GM18505 (cell line): ENCODE results near the gene PTPRG.

Experiments
- ATAC-seq: cut with Tn5 transposase; IDR thresholded peaks from one replicate; pipeline ENCODE4 v1.9.1; 2021; ENCODE audit not compliant: unreplicated experiment
- POLR2A ChIP-seq: IDR thresholded peaks from 4 replicates; pipeline ENCODE4 v1.6.1; 2011; ENCODE audit warnings: borderline replicate concordance; ENCODE audit not compliant: insufficient read depth, insufficient read length; ENCODE audit errors: extremely low read depth

Gene PTPRG

DNA sequence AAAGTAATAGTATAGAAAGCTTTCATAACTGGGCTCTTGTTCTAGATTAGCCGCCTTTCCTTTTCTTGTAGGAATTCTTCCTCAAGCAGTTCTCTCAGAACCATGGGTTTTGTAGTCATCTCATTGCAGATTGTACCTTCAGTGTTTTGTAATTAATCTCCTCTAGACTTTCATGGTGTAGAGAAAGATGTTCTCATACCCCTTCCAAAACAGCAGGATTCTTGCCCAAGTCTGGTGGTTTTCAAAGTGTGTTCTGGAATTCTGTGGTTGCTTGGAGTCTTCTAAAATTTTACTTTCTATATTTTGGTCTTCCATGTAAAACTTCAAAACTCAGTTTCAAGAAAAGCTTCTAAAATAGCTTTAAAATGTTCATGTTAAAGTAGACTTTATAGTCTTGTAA lies 293.8 kb downstream of the PTPRG start:
- no peak for TF ChIP-seq POLR2A
- no peak for ATAC-seq

DNA sequence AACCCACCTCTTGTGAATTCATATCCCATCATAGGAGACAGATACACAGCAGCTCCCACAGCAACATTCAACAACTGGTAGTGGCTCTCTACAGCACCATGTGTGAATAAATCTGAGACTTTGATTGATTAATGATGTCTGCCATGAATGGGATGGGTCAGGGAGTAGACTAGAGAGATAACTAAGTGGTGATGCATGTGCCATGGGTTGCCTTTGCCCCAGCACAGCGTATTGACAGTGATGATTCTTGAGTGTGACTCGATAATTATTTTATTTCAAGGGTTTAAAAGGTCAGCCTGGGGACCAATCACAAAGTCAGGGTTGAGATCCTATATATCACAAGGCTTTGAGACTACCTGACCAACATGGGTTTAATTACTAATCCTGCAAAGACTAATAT lies 295.9 kb downstream of the PTPRG start:
- no peak for ATAC-seq
- TF ChIP-seq POLR2A = no peak

DNA sequence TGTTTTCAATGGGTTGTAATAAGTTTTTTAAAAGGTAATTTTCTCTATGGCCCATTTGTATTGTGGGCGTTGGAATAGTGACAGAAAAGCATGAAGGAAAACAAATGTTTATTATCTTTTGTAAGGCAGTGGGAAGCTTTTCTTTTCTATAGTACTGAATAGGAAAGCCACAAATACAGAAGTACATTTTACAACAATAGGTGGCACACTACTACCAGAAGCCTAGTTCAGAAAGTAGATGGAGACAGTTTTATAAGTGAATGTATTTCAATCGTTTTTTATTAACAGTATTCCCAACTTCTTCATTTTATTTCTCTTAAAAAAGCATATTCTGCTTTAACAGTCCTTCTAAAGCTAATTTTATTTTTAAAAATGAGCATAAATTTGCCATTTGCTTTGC lies 296.7 kb downstream of the PTPRG start:
- ATAC-seq = no peak
- TF ChIP-seq POLR2A = no peak

- TF ChIP-seq POLR2A = no peak
Observed at GRCh38 chr3:61861410-61861809, 300.0 kb downstream of the PTPRG start.

DNA sequence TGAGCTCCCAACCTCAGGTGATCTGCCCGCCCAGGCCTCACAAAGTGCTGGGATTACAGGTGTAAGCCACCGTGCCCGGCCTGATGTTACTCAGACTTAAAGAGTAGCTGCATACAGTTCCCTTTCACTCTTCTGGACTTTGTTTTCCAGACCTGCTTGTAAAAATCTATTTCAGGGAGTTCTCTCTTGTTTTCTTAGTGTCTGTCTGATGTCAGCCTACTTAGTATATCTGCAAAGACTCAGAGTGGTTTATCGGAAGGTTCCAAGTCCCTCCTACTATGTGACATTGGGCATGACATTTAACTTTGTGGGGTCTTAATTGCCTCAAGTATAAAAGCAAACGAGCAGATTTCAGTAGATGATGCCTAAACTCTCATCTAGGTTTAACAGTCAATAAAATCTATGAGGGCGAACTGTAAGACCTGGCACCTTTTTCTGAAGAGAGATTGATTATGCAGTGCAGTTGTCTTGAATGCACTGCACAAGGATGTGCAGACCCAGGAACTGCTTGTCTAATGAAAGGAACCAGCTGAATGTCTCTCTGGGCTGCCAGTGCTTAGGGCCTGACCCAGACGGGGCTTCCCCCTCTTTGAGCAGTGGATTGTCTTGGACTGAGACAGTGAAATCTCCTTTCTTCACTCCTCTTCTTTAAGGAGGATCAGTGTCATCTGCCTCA lies 301.4 kb downstream of the PTPRG start:
- no peak for ATAC-seq
- no peak for TF ChIP-seq POLR2A

More at GRCh38 chr3:61861410-61861809, 300.0 kb downstream of the PTPRG start:
- ATAC-seq = no peak

GRCh38 chr3:61863579-61863978 lies 302.2 kb downstream of the PTPRG start:
- TF ChIP-seq POLR2A = no peak
- ATAC-seq = no peak

- no peak for TF ChIP-seq POLR2A
- no peak for ATAC-seq
Observed at GRCh38 chr3:61864886-61865285, 303.5 kb downstream of the PTPRG start.

- no peak for TF ChIP-seq POLR2A
Observed at GRCh38 chr3:61865466-61866152, 304.2 kb downstream of the PTPRG start.

DNA sequence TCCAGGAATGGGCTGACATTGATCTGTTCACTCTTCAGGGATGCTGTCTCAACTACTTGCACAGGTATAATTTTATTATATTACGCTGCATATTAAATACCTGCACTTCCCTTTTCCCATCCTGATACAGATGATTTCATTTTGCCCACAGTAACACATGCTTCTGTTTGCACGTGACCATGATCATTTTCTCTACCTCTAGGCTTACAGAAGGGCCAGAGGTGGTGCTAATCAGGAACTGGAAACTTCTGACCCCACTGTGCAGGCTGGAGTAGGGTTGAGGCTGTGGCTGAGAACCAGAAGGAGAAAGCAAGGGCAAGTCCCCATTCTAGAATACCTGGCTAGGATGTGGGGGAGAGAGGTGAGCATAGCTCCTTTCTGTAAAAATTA lies 304.8 kb downstream of the PTPRG start:
- ATAC-seq = no peak
- TF ChIP-seq POLR2A = no peak

More at GRCh38 chr3:61865466-61866152, 304.2 kb downstream of the PTPRG start:
- ATAC-seq = no peak

GRCh38 chr3:61866961-61867461 lies 305.6 kb downstream of the PTPRG start:
- no peak for TF ChIP-seq POLR2A
- ATAC-seq = no peak

DNA sequence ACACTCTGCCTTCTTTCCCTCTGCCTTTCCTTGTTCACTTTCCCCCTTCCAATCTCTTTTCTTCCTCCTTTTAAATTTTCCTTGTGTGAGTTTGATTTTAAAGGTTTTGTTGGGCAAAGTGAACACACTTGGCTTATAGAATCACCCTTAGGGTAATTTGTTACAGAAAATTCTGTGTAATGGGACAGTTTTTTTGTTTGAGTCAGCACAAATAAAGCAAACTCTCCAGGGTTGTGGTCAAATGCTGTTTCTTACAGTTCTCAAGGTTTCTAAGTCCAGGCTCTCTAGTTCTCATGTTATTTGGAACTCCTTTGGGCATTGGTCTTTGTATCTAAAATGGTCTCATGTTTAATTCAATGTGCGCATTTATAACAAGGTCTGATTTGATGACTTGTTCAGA lies 307.1 kb downstream of the PTPRG start:
- no peak for TF ChIP-seq POLR2A
- ATAC-seq = no peak

DNA sequence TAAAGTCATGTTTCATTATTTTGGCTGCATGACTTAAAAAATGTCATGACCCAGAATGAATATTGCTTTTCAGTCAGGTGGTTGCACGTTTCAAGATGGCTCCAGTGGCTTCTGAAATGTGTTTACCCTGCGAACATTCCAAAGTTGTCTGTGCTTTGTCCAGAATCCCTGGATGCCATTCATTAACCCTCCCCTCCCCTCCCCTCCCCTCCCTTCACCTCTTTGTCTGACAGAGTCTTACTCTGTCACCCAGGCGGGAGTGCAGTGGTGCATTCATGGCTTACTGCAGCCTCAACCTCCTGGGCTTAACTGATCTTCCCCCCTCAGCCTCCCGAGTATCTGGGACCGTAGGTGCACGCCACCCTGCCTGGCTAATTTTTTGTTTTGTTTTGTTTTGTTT lies 308.0 kb downstream of the PTPRG start:
- no peak for TF ChIP-seq POLR2A
- ATAC-seq = no peak

DNA sequence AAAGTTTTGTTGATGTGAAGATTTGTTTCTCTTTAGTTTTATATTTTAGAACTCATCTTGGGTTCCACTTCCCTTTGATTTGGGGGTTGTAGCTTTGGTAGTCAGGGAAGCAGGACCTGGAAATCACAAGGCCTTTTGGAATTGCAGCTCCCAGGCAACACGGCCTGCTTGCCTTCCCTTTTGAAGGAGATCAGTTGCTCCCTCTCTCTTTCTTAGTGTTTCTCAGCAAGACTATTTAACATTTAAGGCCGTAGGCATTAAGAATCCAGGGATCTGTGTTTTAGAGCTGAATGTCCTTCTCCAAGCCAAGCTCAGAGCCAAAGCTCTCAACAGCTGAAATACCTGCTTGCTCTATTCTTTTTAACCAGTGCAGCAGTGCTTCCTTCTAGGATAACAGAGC lies 310.3 kb downstream of the PTPRG start:
- no peak for TF ChIP-seq POLR2A
- ATAC-seq = no peak

- TF ChIP-seq POLR2A = no peak
- no peak for ATAC-seq
Observed at GRCh38 chr3:61872077-61872706, 310.8 kb downstream of the PTPRG start.
